SK-N-SH treated with all-trans-retinoic acid at 6 μM for 48 hours (cell line): ENCODE results near the gene C19orf85.

Source experiments
- BACH2 ChIP-seq: fragments of 250-450 bp; sonication (Bioruptor Pico); IDR thresholded peaks from 2 replicates; pipeline ENCODE4 v1.9.0; 2021; ENCODE audit warnings: mild to moderate bottlenecking, borderline replicate concordance
- CREB5 ChIP-seq: fragments of 250-450 bp; sonication (Bioruptor Pico); IDR thresholded peaks from 2 replicates; pipeline ENCODE4 v1.5.1; 2020; ENCODE audit warnings: low read depth, mild to moderate bottlenecking, moderate library complexity
- CSRNP3 ChIP-seq: fragments of 250-450 bp; sonication (Bioruptor Pico); IDR thresholded peaks from 2 replicates; pipeline ENCODE4 v1.5.1; 2021; ENCODE audit warnings: mild to moderate bottlenecking, moderate library complexity
- ISL1 ChIP-seq: fragments of 250-450 bp; sonication (Bioruptor Pico); IDR thresholded peaks from 2 replicates; pipeline ENCODE4 v2.1.2; 2022; ENCODE audit warnings: mild to moderate bottlenecking, moderate library complexity
- PATZ1 ChIP-seq: fragments of 250-450 bp; sonication (Bioruptor Pico); IDR thresholded peaks from 2 replicates; pipeline ENCODE4 v1.8.0; 2020; ENCODE audit warnings: mild to moderate bottlenecking, moderate library complexity, borderline replicate concordance
- POU6F1 ChIP-seq: fragments of 250-450 bp; sonication (Bioruptor Pico); IDR thresholded peaks from 2 replicates; pipeline ENCODE4 v1.8.0; 2021; ENCODE audit warnings: low read depth, mild to moderate bottlenecking, moderate library complexity, borderline replicate concordance
- TOX ChIP-seq: fragments of 250-450 bp; sonication (Bioruptor Pico); IDR thresholded peaks from 2 replicates; pipeline ENCODE4 v1.8.0; 2021; ENCODE audit warnings: mild to moderate bottlenecking, moderate library complexity, borderline replicate concordance

- TF ChIP-seq CSRNP3 (CRISPR knock-in tag) (no peak), CREB5 (no peak), PATZ1 (CRISPR knock-in tag) (no peak), ISL1 (no peak), POU6F1 (CRISPR knock-in tag) (no peak), TOX (no peak), BACH2 (no peak)
These were observed 17.8 kb upstream of the C19orf85 start for GRCh38 chr19:55482156-55482961.
